CD4-positive, alpha-beta T cell treated with Interleukin-17A for 1 hour (primary cell): Measurements from ENCODE around the gene CCDC190.
"Not testable (repeated sequence)": the region's sequence is repeated elsewhere in the genome, so short reads cannot be mapped to it uniquely, and the experiment has no call there.

Source experiments
- DNase-seq: peaks from one replicate; pipeline ENCODE4 v3.0.0-alpha.2; 2020

CCDC190 gene

DNA sequence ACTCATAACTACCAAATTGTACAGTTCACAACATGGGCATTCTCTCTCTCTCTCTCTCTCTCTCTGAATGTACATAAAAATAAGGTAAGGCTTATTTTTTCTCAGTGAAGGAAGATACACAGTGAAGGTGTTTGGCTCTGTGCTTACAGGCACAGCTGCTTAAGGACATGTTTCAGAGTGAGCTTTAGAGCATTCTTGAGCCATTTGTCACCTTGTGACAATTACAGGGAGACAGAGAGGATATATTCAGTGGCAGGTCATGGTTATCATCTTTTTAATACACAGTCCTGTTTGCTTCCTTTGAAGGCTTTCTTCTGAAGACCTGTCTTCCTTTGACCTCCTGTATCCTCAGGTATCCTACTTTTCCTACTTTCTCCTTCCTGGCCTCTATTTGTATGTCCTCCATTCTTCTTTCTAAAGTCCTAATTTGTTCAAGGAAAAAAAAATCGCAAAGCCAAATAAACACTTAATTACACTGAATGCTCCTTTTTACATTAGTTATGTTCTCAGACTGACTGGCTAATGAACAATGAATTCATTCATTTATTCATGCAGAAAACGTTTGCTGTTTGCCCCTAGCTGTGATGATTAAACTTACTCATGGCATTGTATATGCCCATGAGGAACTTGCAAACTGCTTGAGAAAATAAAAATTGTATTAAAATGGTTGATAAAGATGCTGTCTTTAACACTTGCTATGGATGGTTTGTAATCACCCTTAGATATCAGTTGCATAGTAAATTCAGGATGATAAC is 37.0 kb downstream of the CCDC190 start:
- DNase-seq, result no peak

GRCh38 chr1:162823231-162823630 is 37.7 kb downstream of the CCDC190 start:
- DNase-seq, result no peak

- DNase-seq, result no peak
Observed at GRCh38 chr1:162822391-162823200, 38.4 kb downstream of the CCDC190 start.

DNA sequence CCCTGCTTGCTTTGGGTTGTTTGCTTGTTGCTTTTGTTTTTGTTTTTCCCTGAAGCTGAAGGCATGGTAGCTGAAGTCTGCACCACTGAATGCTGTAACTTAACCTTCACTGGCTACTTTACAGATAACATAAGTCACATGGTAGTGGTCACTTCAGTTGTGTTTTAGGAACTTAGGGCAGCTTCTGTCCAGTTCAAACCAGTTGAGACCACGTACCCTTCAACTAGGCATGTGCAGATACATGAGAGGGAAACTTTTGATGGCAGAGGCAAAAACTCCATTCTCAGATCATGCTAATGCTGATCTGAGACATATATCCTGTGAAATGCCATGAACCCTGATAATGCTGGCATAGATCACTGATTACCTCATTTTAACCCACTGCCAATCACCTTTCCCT is 42.3 kb downstream of the CCDC190 start:
- DNase-seq, result not testable (repeated sequence)

DNA sequence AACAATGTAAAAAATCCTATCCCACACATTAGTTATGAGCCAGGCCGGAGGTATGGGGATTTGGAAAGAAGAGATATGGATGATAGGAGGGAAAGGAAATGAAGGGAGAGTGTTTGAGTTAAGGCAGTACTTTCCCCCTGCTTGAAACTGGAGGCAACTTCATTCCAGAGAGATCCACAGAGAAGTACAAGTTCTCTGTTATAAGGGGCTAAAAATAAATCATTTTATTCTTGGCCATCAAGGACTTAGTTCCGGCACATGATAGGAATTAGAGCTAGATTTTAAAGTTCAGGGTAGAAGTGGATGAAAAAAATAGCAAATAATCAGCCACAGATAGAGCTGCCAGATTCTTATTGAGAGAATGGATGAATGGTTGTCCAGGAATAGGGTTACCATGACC is 42.8 kb downstream of the CCDC190 start:
- not testable (repeated sequence) for DNase-seq

GRCh38 chr1:162812357-162812756 is 48.6 kb downstream of the CCDC190 start:
- DNase-seq, result not testable (repeated sequence)

DNA sequence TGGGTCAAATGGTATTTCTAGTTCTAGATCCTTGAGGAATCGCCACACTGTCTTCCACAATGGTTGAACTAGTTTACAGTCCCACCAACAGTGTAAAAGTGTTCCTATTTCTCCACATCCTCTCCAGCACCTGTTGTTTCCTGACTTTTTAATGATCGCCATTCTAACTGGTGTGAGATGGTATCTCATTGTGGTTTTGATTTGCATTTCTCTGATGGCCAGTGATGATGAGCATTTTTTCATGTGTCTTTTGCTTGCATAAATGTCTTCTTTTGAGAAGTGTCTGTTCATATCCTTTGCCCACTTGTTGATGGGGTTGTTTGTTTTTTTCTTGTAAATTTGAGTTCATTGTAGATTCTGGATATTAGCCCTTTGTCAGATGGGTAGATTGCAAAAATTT is 53.5 kb downstream of the CCDC190 start:
- not testable (repeated sequence) for DNase-seq
